Measurements from ENCODE around the gene PSMC3IP. TPM values are rescaled to one million over a fixed set of nuclear protein-coding genes. Genes with fewer than 3 reads are reported as not detected.
A peak's percentile ranks its signal among the peaks of the same experiment; 100 is the strongest.
"Not testable (repeated sequence)": the region's sequence is repeated elsewhere in the genome, so short reads cannot be mapped to it uniquely, and the experiment has no call there.

PSMC3IP gene
- total and polyA plus RNA-seq, 11 donors = 0.71 to 4.1 (median 2.1) TPM

GRCh38 chr17:42553866-42554249, 23.7 kb downstream of the PSMC3IP start:
- peak overlapping the region; percentile 65 to 98 (median 82) for H3K4me3 ChIP-seq
- peak overlapping the region in 11 of 12 donors; percentile 82 to 97 (median 89) for H3K27ac ChIP-seq
- TF ChIP-seq CTCF (IDR thresholded peaks at IDR 0.05) (no peak), POLR2A (IDR thresholded peaks at IDR 0.05) (no peak)
- intact Hi-C loops (cut with DNase I) = no loop called here
- DNase-seq (peak in 1 of 5 donors; percentile 62), ATAC-seq (peak in 2 of 4 donors; percentile 13 to 17)
- H3K9me3 ChIP-seq = no peaks in the 10 kb centered on the region
- peaks cover 0 to 28% (median 15%) of the 10 kb centered on the region in 12 donors for H3K4me1 ChIP-seq
- H3K36me3 ChIP-seq = peaks cover 0 to 5% (median 0%) of the 10 kb centered on the region in 9 donors
- 42 to 76% (median 51%) methylated on average over 10 to 16 of the region's 16 CpGs for WGBS, 4 donors
- no peaks in the 10 kb centered on the region for H3K27me3 ChIP-seq

GRCh38 chr17:42553161-42553818, 24.2 kb downstream of the PSMC3IP start:
- peak in 3 of 4 donors; percentile 3 to 19 (median 11) for ATAC-seq
- WGBS, 4 donors = 66 to 77% (median 74%) methylated on average over 30 to 45 of the region's 45 CpGs

DNA sequence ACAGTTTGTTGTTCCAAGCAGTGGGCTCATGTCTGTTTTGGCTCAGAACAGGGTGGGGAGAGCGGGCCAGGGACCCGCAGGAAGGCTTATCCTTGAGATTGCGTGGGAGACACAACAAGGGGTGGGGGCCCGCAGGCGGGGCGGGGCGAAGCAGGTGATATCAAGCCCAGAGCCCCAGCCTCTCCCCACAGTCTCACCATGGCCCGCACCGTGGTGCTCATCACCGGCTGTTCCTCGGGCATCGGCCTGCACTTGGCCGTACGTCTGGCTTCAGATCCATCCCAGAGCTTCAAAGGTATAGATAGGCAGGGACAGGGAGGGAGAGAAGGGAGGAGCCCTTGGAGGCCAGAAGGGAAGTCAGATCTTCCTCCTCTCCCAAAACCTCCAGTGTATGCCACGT, 24.8 kb downstream of the PSMC3IP start, which contains the start of gene HSD17B1:
HSD17B1 (plus strand) TSS at position 188 of the 400 bp plus-strand sequence; CDS start at position 199, 11 bp downstream.
- H3K27me3 ChIP-seq; DNase-seq; H3K9me3 ChIP-seq; ATAC-seq; intact Hi-C loops (cut with DNase I); H3K36me3 ChIP-seq: not testable (repeated sequence)
- Histone ChIP-seq H3K4me3 (peak within 1 kb of the TSS in 10 of 12 donors; percentile 68 to 98 (median 87)), H3K27ac (peak within 1 kb of the TSS in 8 of 12 donors; percentile 84 to 97 (median 90)), H3K4me1 (peaks cover 0 to 39% (median 22%) of the 10 kb centered on the region in 12 donors)
- WGBS, 4 donors = 85 to 95% (median 88%) methylated on average over 14 to 15 of the region's 15 CpGs

More at GRCh38 chr17:42553161-42553818, 24.2 kb downstream of the PSMC3IP start:
- peak overlapping the region in 10 of 12 donors; percentile 68 to 98 (median 87) for H3K4me3 ChIP-seq
- H3K4me1 ChIP-seq = peaks cover 0 to 33% (median 18%) of the 10 kb centered on the region in 12 donors
- peak overlapping the region in 5 of 12 donors; percentile 89 to 97 (median 93) for H3K27ac ChIP-seq
- intact Hi-C loops (cut with DNase I) = no loop called here
- H3K36me3 ChIP-seq = peaks cover 0 to 5% (median 0%) of the 10 kb centered on the region in 9 donors
- DNase-seq = peak in 2 of 5 donors; percentile 37 to 64
- no peak for TF ChIP-seq CTCF (IDR thresholded peaks at IDR 0.05)
- no peaks in the 10 kb centered on the region for H3K9me3 ChIP-seq
- H3K27me3 ChIP-seq = peaks cover 0 to 3% (median 0%) of the 10 kb centered on the region in 9 donors

DNA sequence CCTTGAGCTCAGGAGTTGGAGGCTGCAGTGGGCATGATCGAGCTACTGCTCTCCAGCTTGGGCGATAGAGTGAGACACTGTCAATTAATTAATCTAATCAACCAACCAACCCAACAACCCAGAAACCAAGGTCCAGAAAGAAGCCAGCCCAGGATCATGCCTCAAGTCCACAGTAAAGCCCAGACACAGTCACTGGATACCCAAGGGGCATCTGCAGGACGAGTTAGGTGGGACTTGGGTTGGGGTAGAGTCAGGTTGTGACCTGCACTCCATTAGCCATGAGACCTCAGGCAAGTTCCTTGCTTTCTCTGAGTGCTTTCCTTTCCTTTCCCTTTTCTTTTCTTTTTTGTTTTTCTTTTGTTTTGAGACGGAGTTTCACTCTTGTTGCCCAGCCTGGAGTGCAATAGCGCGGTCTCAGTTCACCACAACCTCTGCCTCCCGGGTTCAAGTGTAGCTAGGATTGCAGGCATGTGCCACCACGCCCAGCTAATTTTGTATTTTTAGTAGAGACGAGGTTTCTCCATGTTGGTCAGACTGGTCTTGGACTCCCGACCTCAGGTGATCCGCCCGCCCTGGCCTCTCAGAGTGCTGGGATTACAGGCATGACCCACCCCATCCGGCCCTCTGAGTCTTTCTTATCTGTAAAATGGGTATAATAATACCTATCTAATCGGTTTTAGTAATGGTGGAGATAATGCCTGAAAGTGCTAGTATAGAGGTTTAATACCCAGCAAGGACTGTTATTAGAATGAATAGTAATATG, 28.4 kb downstream of the PSMC3IP start:
- Histone ChIP-seq H3K27me3 (peaks cover 0 to 4% (median 0%) of the 10 kb centered on the region in 9 donors), H3K9me3 (no peaks in the 10 kb centered on the region), H3K27ac (no peak overlapping the region), H3K36me3 (peaks cover 0 to 12% (median 2%) of the 10 kb centered on the region in 9 donors), H3K4me1 (peaks cover 0 to 35% (median 19%) of the 10 kb centered on the region in 12 donors), H3K4me3 (no peak overlapping the region)
- WGBS, 4 donors = 85 to 86% (median 85%) methylated on average over 14 of the region's 14 CpGs
- intact Hi-C loops (cut with DNase I) = no loop called here
- ATAC-seq (no peak), DNase-seq (no peak)
- TF ChIP-seq POLR2A (IDR thresholded peaks at IDR 0.05) = no peak
- no peak for TF ChIP-seq CTCF (IDR thresholded peaks at IDR 0.05)
